ENCODE results near the gene UBXN11.
"Not testable (repeated sequence)": the region's sequence is repeated elsewhere in the genome, so short reads cannot be mapped to it uniquely, and the experiment has no call there.

Gene UBXN11

DNA sequence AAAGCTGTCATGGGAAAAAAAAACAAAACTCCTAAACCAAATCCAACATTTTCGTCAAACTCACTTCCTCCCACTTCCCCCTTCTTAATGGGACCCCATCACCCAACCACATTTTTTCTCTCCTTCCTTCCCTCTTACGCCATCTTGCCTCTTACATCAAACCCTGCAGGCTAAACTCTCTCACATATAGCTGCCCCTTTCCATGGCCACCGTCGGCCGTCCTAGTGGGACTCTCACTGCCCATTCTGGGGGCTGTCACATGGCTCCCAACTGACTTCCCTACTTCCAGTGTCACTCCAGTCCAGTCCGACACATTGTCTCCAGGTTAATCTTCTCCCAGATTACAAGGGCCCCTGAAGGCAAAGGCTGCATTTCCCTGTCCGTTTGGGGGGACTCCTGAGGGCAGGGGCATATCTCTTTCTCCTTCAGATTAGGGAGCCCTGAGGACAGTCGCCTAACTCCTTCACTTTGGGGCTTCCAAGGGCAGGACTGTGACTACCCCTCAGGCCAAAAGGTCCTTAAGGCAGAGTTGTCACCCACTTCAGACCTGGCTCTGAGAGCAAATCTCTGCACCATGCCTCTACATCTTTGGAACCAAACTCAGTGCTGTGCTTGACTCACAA lies 658 bp downstream of the UBXN11 start:
- DNase-seq (ENCODE audit: low read depth): no peak

GRCh38 chr1:26302733-26303405 lies 3.6 kb downstream of the UBXN11 start:
- no peak for DNase-seq (ENCODE audit: low read depth)

DNA sequence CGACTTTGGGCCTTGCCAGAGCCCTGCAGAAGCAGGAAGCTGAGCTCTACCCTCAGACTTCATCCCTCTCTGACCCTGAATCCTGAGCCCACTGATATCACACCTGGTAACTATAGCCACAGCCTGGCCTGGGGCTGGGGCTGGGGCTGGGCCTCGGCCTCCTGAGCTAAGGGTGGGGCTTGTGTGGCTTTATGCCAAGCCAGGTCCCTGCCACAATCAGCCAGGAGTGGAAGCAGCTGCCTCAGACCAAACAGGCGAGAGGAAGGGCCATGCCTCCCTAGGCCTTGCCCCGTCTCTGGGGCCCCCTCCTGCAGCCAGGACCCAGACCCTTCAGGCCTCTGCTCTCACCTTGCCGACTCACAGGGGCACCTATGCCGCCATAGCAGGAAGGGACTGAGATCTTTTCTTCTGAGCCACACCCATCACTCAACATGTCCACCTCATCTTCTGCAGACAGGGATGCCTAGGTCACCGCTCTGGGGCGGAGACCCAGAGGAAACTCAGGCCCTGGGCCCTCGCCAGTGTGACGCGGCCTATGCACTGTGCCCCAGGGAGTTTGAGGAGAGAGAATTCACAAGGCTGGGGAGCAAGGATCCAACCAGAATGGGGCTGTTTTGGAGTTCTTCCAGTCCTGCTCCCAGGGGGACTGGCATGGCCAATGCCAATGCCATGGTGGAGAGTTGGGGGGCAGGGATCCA lies 5.7 kb downstream of the UBXN11 start:
- no peak for DNase-seq (ENCODE audit: low read depth)

GRCh38 chr1:26297791-26298124 lies 8.7 kb downstream of the UBXN11 start:
- no peak for DNase-seq (ENCODE audit: low read depth)

- DNase-seq (ENCODE audit: low read depth): no peak
Observed at GRCh38 chr1:26297057-26297790, 9.2 kb downstream of the UBXN11 start.

DNA sequence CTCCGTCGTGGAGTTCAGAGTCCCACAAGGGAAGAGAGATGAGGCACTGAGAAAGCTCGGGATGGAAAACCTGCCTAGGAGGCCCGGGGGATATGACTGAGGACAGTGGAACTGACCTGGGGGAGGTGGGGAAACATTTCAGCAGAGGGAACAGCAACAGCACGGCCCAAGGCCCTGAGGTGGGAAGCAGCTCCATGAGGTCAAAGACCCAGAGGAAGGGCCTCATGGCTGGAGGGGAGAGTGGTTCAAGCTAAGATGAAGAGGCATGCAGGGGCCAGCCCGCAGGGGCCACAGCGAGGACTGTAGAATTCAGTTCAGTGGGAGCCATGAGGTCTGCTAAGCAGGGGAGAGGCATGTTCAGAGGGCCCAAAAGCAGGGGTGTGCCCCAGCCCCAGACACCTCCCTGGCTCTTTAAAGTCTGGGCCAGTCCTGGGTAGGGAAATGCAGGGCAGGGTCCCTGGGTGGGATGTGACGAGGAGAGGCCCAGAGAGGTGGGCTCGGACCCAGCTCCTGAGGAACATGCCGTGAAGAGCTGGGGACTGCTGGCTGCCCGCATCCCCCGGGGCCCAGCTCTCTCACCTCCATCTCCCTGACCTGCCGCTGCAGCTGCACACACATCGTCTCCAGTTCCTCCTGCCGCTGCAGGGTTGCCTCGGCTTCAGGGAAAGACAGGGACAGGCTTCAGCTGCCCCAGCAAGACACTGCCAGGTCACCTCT lies 9.9 kb downstream of the UBXN11 start:
- no peak for DNase-seq (ENCODE audit: low read depth)

- no peak for DNase-seq (ENCODE audit: low read depth)
Observed at GRCh38 chr1:26295194-26296138, 11.0 kb downstream of the UBXN11 start.

DNA sequence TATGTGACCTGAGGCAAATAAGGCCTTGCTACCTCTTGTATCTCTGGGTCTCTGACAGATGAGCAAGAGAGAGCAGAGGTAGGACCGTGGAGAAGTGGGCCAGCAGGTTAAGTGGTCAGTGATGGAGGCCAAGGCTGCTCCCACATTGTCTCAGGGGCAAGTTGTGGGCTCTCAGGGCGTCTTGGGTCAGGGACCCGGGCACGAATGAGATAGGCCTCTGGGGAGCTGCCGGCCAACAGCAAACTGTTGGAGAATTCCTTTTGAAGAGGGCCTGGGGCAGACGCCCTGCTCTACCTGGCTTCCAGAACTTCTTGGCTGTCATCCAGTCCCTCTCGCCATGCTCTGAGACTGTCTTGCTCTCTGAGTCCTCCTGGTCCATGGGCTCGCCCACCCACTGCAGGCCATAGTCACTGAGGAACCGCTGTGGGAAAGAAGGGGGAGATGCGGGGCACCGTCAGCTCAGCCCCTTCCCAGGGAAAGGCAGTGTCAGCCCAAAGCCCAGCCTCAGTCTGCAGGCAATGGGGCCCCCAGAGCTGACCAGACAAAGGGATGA lies 12.4 kb downstream of the UBXN11 start:
- no peak for DNase-seq (ENCODE audit: low read depth)

GRCh38 chr1:26292735-26293134 lies 13.7 kb downstream of the UBXN11 start:
- not testable (repeated sequence) for DNase-seq (ENCODE audit: low read depth)

GRCh38 chr1:26291939-26292338 lies 14.5 kb downstream of the UBXN11 start:
- DNase-seq (ENCODE audit: low read depth): no peak

DNA sequence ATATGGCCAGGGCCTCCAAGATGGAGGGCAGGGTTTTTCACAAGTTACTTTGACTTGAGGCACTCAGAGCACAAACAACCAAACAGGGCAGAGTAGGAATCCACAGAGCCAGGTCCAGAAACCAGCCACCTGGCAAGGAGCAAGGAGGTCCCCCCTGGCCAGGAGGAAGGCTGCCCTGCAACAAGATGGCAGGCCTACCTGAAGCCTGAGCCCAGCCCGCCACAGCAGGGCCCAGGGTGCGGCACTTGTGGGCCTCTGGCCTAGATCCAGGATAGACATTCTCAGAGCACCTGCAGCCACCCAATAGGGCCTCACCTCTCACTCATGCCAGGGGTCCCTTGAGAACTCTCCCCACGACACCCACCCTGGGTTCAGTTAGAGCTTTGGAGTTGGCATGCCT lies 15.0 kb downstream of the UBXN11 start:
- no peak for DNase-seq (ENCODE audit: low read depth)

DNA sequence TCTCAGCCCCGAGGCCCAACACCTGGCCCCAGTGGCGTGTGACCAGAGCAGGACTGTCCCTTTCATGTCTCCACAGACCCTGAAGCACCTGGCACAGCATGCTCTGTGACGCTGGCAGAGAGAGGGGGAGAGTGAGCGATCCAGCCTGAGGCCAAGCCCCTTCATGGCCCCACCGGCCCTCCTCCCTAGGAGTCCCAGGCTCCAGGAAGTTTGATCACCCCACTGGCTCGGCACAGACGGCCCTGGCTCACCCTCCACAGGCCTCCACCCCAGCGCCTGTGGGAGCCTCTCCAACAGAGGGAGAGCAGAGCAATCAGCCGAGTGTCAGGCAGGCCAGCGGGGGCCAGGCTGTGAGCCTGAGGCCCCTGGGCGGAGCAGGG lies 15.6 kb downstream of the UBXN11 start:
- no peak for DNase-seq (ENCODE audit: low read depth)

- DNase-seq (ENCODE audit: low read depth): peak; percentile 75
Observed at GRCh38 chr1:26290122-26290881, 16.1 kb downstream of the UBXN11 start.

GRCh38 chr1:26289158-26290059 lies 17.0 kb downstream of the UBXN11 start:
- DNase-seq (ENCODE audit: low read depth): no peak

DNA sequence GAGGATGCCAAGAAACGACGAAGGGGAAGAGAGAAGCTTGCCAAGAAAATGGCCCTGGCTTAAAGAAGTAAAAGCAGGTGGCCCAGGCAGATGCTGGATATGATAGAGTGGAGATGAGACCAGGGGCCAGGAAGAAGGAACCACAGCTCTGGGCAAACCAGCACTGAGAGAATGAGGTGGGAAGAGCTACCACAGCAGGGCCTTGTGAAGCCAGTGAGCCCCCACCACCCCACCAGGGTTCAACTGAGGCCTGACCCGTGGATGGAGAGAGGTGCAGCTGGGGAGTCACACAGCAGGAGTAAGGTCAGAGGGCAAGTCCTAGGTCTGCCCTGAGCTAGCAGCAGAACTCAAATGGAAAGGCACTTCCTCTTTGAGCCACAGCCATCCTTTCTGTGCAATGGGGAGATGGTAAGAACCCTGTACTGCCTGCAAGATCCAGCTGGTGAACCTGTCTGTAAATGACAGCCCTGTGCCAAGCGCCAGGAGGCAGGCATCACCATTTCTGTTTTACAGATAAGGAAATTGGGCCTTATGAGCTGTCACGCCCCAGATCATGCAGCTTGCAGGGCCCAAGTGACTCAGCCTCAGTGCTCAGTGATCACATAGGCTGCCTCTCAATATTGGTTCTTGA lies 18.0 kb downstream of the UBXN11 start:
- DNase-seq (ENCODE audit: low read depth): no peak

- no peak for DNase-seq (ENCODE audit: low read depth)
Observed at GRCh38 chr1:26287811-26288210, 18.6 kb downstream of the UBXN11 start.

GRCh38 chr1:26287033-26287711 lies 19.3 kb downstream of the UBXN11 start:
- peak; percentile 78 for DNase-seq (ENCODE audit: low read depth)

DNA sequence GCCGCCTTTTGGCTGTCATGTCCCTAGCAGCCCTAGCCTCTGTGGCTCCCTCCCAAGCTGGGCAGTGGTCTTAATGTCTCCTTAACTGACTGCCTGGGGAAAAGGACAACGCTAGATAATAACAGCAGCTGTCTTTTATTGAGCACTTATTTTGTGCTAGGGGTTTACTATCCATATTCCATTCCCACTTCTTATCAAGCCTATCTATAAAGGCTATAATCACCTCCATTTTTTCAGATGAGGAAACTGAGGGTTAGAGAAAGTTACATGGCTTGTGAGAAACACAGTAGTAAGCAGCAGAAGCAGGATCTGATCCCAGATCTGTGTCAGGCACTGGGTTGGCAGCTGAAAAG lies 20.4 kb downstream of the UBXN11 start:
- DNase-seq (ENCODE audit: low read depth): no peak
